ENCODE measurements around the gene SPATA12.

DNA sequence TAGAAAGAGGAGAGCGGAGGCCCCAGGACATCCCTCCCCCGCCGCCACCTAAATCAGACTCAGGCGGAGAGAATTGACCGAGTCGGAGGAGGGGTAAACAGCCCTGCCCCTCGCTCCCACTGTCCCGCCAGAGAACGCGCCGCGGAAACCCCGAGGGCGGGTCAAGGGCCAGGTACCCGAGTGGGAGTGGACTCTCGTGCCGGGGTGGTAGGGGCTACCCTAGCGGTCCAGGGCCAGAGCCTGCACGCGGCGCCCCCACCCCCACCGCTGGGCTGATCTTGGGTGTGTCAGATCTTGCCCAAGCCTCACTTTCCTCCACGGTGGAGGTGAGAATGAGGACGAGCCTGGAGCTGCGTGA, 19.0 kb downstream of the SPATA12 start:
- TF ChIP-seq EZH2 (IDR thresholded peaks at IDR 0.05; ENCODE audit: low read length, unreplicated experiment): no peak
- TF ChIP-seq, protein P1, sequence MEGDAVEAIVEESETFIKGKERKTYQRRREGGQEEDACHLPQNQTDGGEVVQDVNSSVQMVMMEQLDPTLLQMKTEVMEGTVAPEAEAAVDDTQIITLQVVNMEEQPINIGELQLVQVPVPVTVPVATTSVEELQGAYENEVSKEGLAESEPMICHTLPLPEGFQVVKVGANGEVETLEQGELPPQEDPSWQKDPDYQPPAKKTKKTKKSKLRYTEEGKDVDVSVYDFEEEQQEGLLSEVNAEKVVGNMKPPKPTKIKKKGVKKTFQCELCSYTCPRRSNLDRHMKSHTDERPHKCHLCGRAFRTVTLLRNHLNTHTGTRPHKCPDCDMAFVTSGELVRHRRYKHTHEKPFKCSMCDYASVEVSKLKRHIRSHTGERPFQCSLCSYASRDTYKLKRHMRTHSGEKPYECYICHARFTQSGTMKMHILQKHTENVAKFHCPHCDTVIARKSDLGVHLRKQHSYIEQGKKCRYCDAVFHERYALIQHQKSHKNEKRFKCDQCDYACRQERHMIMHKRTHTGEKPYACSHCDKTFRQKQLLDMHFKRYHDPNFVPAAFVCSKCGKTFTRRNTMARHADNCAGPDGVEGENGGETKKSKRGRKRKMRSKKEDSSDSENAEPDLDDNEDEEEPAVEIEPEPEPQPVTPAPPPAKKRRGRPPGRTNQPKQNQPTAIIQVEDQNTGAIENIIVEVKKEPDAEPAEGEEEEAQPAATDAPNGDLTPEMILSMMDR (conservative IDR thresholded peaks at IDR 0.05; ENCODE audit: low read depth, low read length): no peak
- TF ChIP-seq EZH2phosphoT487 (IDR thresholded peaks at IDR 0.05; ENCODE audit: borderline replicate concordance, low read length): no peak
